Stimulated activated CD8-positive, alpha-beta memory T cell treated with anti-CD3 and anti-CD28 coated beads, Interleukin-4, amount 100 ng/mL, for 24 hours (primary cell): Measurements from ENCODE around the gene AMTN.

Experiments
- DNase-seq: peaks from one replicate; pipeline ENCODE4 v3.0.0-alpha.2; 2020; ENCODE audit warnings: low read depth

The AMTN gene

DNA sequence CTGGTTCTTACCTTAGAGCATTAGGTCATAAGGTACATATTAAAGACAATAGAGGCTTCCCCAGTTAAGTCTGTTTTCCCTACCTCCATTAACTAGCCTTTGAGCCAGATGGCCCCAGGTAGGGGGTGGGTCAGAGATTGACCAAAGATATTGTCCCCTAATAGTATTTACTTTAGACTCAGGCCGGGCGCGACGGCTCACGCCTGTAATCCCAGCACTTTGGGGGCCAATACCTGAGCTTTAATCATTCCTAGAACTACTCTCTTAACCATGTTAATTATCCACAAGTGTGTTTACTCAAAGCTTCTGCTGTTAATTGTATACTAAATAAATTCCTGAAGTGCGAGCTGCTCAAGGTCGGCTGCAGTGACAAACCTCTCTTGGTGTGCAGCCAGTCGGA, 45.7 kb downstream of the AMTN start:
- DNase-seq, result no peak

DNA sequence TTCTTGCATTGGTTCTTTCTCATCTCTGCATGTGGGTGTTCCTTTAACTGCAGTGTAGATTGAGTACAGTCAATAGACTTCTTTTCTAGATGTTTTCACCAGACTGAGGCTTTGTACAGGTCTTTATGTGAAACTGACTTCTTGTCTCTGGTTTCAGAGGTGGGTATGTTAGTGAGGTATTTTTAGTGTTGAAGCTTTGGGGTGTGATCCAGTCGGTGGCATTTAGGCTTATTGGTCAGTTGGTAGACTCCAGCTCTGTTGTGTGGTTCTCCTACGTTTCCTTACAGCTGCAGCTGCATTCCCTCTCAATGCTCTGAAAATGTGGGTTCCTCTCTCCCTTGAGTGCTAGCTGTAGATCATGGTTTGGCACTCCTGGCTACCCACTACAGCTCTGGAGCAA, 52.4 kb downstream of the AMTN start:
- no peak for DNase-seq

DNA sequence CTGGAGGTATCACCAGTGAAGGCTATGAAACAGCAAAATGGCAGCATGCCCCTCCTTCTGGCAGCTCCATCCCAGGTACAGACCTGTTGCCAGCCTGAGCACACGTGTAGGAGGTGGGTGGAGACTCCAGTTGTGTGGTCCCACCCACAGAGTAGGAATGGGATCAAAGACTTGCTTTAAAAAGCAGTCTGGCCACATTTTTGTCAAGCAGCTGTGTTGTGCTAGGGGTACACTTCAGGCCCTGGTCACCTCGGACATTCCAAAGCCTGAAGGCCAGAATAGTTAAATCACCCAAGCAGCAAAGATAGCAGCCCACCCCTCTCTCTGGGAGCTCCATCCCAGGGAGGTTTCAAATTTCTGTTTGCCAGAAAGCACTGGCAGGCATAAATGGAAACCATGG, 53.4 kb downstream of the AMTN start:
- no peak for DNase-seq

DNA sequence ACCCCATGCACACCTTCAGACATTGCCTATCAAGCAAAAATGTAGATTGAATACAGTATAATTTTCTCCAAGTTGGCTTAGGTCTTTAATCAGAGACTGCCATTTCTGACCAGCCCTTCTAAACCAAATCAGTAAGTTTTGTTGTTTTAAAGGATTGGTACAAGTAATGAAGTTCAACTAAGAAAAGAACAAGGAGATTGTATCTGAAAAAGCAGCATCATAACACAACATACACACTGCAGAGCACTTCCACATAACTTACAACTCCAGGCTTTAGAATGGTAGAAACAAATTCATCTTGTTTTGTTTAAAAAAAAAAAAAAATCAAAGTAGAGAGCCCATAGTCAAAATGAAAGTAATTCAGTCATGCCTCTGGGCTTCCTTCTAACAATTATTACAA, 57.6 kb downstream of the AMTN start:
- DNase-seq, result no peak

DNA sequence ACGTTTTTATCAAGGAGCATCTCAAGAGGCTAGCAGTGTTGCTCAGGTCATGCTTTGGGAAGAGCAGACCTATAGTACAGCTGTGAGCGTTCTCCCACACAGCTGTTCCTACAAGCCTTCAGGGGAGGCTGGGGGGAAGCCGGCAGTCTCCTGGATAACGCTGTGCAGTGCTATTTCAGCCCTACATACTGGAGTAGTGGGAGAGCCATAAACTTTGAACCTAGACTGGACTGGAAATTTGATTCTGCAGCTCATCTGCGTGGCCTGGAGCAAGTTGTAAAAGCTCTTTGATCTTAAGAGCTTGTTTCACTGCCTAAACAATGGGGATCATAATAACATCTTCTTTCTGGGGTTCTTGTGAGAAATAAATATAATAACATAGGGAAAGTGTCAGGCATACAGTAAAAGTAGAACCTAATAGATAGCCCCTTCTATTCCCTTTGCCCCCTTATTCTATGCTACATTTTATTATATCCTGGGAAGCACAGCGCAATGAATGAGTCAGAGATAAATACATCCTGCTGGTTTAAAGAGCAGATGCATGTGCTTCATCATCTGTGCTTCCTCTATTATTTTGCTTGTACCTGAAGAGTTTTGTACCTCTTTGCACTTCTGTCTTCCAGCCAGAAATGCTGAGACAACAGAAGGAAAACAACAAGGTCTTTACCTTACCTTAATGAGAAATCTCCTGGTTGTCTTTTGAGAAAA, 59.0 kb downstream of the AMTN start:
- no peak for DNase-seq

DNA sequence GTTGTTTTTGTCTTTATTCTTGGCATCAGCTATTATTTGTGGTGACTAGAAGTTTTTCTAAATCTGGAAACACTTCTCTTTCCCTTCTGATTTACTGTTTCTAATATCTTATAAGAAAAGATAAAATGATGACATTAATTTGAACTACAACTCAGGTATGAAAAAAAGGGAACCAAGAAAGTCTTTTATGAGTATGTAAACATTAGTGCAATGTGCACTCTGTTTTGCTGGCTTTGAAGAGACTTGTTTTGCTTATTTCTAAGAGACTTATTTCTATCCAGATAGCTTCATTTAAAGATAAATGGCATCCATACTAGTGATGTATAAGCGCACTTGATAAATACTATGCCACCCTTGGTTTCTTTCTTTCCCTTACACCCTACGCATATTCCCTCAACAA, 63.6 kb downstream of the AMTN start:
- no peak for DNase-seq
